HEK293 (cell line): ENCODE data around the gene IL3RA.

Source experiments
- CTCF ChIA-PET: fragments of 350-600 bp; formaldehyde crosslinking; extraction: SDS; loops from one replicate; lab custom pipeline; 2021; ENCODE audit warnings: antibody characterized with exemption; lab: Yijun Ruan, JAX
- POLR2A ChIA-PET: fragments of 300-600 bp; formaldehyde crosslinking; extraction: SDS; loops from one replicate; lab custom pipeline; 2020; ENCODE audit warnings: antibody characterized with exemption, inconsistent platforms; lab: Yijun Ruan, JAX
- H3K27ac ChIP-seq: fragments of 200-500 bp; sonication (Bioruptor generic); 2 replicates; pipeline ENCODE4 v1.5.1; 2014; ENCODE audit warnings: low read depth, low read length, control low read depth, inconsistent platforms; ENCODE audit errors: extremely low read depth
- H3K36me3 ChIP-seq, 2 experiments: fragments of 200-500 bp in 1 of 2; sonication (Bioruptor generic) in 1 of 2; 1 replicate in 1 of 2; 2 replicates in 1 of 2; pipeline ENCODE4 v1.5.1; 2014 to 2017; ENCODE audit warnings: inconsistent platforms in 2 of 2, low read length in 2 of 2; ENCODE audit not compliant: control insufficient read depth in 2 of 2, insufficient read depth in 1 of 2
- H3K4me1 ChIP-seq: fragments of 200-500 bp; sonication (Bioruptor generic); 2 replicates; pipeline ENCODE4 v1.5.1; 2014; ENCODE audit warnings: mild to moderate bottlenecking, low read length, inconsistent platforms; ENCODE audit not compliant: control insufficient read depth, insufficient read depth
- H3K4me3 ChIP-seq: 2 replicates; pipeline ENCODE4 v1.5.1; 2011; ENCODE audit warnings: low read depth, mild to moderate bottlenecking, control low read depth, low read length, moderate library complexity
- H3K9me3 ChIP-seq: fragments of 200-500 bp; sonication (Bioruptor generic); 2 replicates; pipeline ENCODE4 v1.5.1; 2014; ENCODE audit warnings: low read depth, low read length, inconsistent platforms; ENCODE audit not compliant: control insufficient read depth, insufficient read depth
- EGR2 ChIP-seq: fragments of 450-650 bp; formaldehyde crosslinking; IDR thresholded peaks from 2 replicates; pipeline ENCODE4 v1.5.1; 2016; ENCODE audit warnings: low read depth, missing biosample characterization, missing genetic modification characterization
- KLF1 ChIP-seq: fragments of 450-650 bp; formaldehyde crosslinking; IDR thresholded peaks from 2 replicates; pipeline ENCODE4 v1.5.1; 2016; ENCODE audit warnings: missing biosample characterization, missing genetic modification characterization
- KLF16 ChIP-seq: fragments of 450-650 bp; formaldehyde crosslinking; IDR thresholded peaks from 2 replicates; pipeline ENCODE4 v1.5.1; 2017; ENCODE audit warnings: missing biosample characterization, missing genetic modification characterization
- OVOL3 ChIP-seq: fragments of 450-650 bp; formaldehyde crosslinking; IDR thresholded peaks from 2 replicates; pipeline ENCODE4 v1.5.1; 2016; ENCODE audit warnings: missing biosample characterization, missing genetic modification characterization
- SP2 ChIP-seq: fragments of 450-650 bp; formaldehyde crosslinking; IDR thresholded peaks from 2 replicates; pipeline ENCODE4 v1.5.1; 2016; ENCODE audit warnings: missing biosample characterization, missing genetic modification characterization
- SP3 ChIP-seq: fragments of 450-650 bp; formaldehyde crosslinking; IDR thresholded peaks from 2 replicates; pipeline ENCODE4 v1.5.1; 2016; ENCODE audit warnings: missing biosample characterization, missing genetic modification characterization
- ZNF112 ChIP-seq: fragments of 450-650 bp; formaldehyde crosslinking; IDR thresholded peaks from 2 replicates; pipeline ENCODE4 v1.5.0; 2017; ENCODE audit warnings: missing biosample characterization, missing genetic modification characterization
- ZNF157 ChIP-seq: fragments of 450-650 bp; formaldehyde crosslinking; IDR thresholded peaks from 2 replicates; pipeline ENCODE4 v1.5.1; 2016; ENCODE audit warnings: missing biosample characterization, missing genetic modification characterization
- ZNF184 ChIP-seq: fragments of 450-650 bp; IDR thresholded peaks from 2 replicates; pipeline ENCODE4 v1.5.1; 2018; ENCODE audit warnings: missing biosample characterization, mild to moderate bottlenecking, missing genetic modification characterization
- ZNF202 ChIP-seq: fragments of 450-650 bp; formaldehyde crosslinking; IDR thresholded peaks from 2 replicates; pipeline ENCODE4 v1.5.1; 2016; ENCODE audit warnings: missing biosample characterization, missing genetic modification characterization, borderline replicate concordance
- ZNF223 ChIP-seq: fragments of 450-650 bp; formaldehyde crosslinking; IDR thresholded peaks from 2 replicates; pipeline ENCODE4 v1.5.1; 2016; ENCODE audit warnings: missing biosample characterization, missing genetic modification characterization
- ZNF266 ChIP-seq: fragments of 450-650 bp; formaldehyde crosslinking; IDR thresholded peaks from 2 replicates; pipeline ENCODE4 v1.5.1; 2016; ENCODE audit warnings: missing biosample characterization, missing genetic modification characterization, low read depth
- ZNF354C ChIP-seq: fragments of 450-650 bp; formaldehyde crosslinking; IDR thresholded peaks from 2 replicates; pipeline ENCODE4 v1.5.1; 2016; ENCODE audit warnings: missing biosample characterization, missing genetic modification characterization, low read depth, borderline replicate concordance
- ZNF473 ChIP-seq: fragments of 450-650 bp; formaldehyde crosslinking; IDR thresholded peaks from 2 replicates; pipeline ENCODE4 v1.5.1; 2017; ENCODE audit warnings: missing biosample characterization, missing genetic modification characterization
- ZNF488 ChIP-seq: fragments of 450-650 bp; formaldehyde crosslinking; IDR thresholded peaks from 2 replicates; pipeline ENCODE4 v1.5.1; 2016; ENCODE audit warnings: missing biosample characterization, missing genetic modification characterization
- ZNF530 ChIP-seq: fragments of 450-650 bp; formaldehyde crosslinking; IDR thresholded peaks from 2 replicates; pipeline ENCODE4 v1.5.1; 2016; ENCODE audit warnings: low read depth, missing biosample characterization, missing genetic modification characterization
- ZNF548 ChIP-seq: fragments of 450-650 bp; formaldehyde crosslinking; IDR thresholded peaks from 2 replicates; pipeline ENCODE4 v1.5.1; 2016; ENCODE audit warnings: missing biosample characterization, missing genetic modification characterization
- ZNF624 ChIP-seq: fragments of 450-650 bp; formaldehyde crosslinking; IDR thresholded peaks from 2 replicates; pipeline ENCODE4 v1.5.1; 2017; ENCODE audit warnings: missing biosample characterization, missing genetic modification characterization
- ZNF629 ChIP-seq: fragments of 450-650 bp; formaldehyde crosslinking; IDR thresholded peaks from 2 replicates; pipeline ENCODE4 v1.5.1; 2017; ENCODE audit warnings: missing biosample characterization, missing genetic modification characterization
- ZNF837 ChIP-seq: fragments of 450-650 bp; formaldehyde crosslinking; IDR thresholded peaks from 2 replicates; pipeline ENCODE4 v1.5.1; 2016; ENCODE audit warnings: missing biosample characterization, missing genetic modification characterization
- ZSCAN18 ChIP-seq: fragments of 450-650 bp; formaldehyde crosslinking; IDR thresholded peaks from 2 replicates; pipeline ENCODE4 v1.5.1; 2016; ENCODE audit warnings: missing biosample characterization, missing genetic modification characterization
- TF ChIP-seq, protein P1 (sequence below): fragments of 450-650 bp; formaldehyde crosslinking; IDR thresholded peaks from 2 replicates; pipeline ENCODE4 v1.5.1; 2017; ENCODE audit warnings: missing biosample characterization, missing genetic modification characterization
- TF ChIP-seq, protein P2 (sequence below): fragments of 450-650 bp; formaldehyde crosslinking; IDR thresholded peaks from 2 replicates; pipeline ENCODE4 v1.5.1; 2016; ENCODE audit warnings: missing biosample characterization, missing genetic modification characterization
- TF ChIP-seq, protein P3 (sequence below): fragments of 450-650 bp; formaldehyde crosslinking; IDR thresholded peaks from 2 replicates; pipeline ENCODE4 v1.5.1; 2016; ENCODE audit warnings: missing biosample characterization, missing genetic modification characterization

IL3RA gene

GRCh38 chrX:1400742-1401471, 64.3 kb downstream of the IL3RA start:
- H3K27ac ChIP-seq: no peak overlapping the region
- H3K9me3 ChIP-seq: no peaks in the 10 kb centered on the region
- no peaks in the 10 kb centered on the region for H3K4me1 ChIP-seq
- no peak overlapping the region for H3K4me3 ChIP-seq
- H3K36me3 ChIP-seq: peaks cover 53 to 87% of the 10 kb centered on the region in 2 experiments
- POLR2A ChIA-PET: no interaction called here
- TF ChIP-seq SP2 (0 out of 2 replicates have a peak, but pooled peaks have one; percentile 27), KLF1 (tag by site-specific recombination) (peak; percentile 64), SP3 (tag by site-specific recombination) (0 out of 2 replicates have a peak, but pooled peaks have one; percentile 35), ZNF184 (tag by site-specific recombination) (no peak), EGR2 (peak; percentile 72)
- TF ChIP-seq, all 188 proteins: peak for 4
- CTCF ChIA-PET: no interaction called here

- peaks cover 57 to 87% of the 10 kb centered on the region in 2 experiments for H3K36me3 ChIP-seq
- no peaks in the 10 kb centered on the region for H3K9me3 ChIP-seq
- TF ChIP-seq, protein P1, sequence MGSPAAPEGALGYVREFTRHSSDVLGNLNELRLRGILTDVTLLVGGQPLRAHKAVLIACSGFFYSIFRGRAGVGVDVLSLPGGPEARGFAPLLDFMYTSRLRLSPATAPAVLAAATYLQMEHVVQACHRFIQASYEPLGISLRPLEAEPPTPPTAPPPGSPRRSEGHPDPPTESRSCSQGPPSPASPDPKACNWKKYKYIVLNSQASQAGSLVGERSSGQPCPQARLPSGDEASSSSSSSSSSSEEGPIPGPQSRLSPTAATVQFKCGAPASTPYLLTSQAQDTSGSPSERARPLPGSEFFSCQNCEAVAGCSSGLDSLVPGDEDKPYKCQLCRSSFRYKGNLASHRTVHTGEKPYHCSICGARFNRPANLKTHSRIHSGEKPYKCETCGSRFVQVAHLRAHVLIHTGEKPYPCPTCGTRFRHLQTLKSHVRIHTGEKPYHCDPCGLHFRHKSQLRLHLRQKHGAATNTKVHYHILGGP (tag by site-specific recombination): no peak
- no peak for TF ChIP-seq ZNF354C (tag by site-specific recombination)
- no peak for TF ChIP-seq ZNF488
- no peak for TF ChIP-seq ZNF837 (tag by site-specific recombination)
- TF ChIP-seq ZNF202 (tag by site-specific recombination): no peak
- no peak for TF ChIP-seq ZNF629 (tag by site-specific recombination)
- TF ChIP-seq ZNF624 (tag by site-specific recombination): no peak
- TF ChIP-seq ZNF548 (tag by site-specific recombination): no peak
- TF ChIP-seq ZNF530 (tag by site-specific recombination): no peak
- TF ChIP-seq ZNF223 (tag by site-specific recombination): no peak
- no peak for TF ChIP-seq ZNF473
- TF ChIP-seq ZSCAN18 (tag by site-specific recombination): no peak
- no peak overlapping the region for H3K27ac ChIP-seq
- POLR2A ChIA-PET: no interaction called here
- H3K4me1 ChIP-seq: no peaks in the 10 kb centered on the region
- H3K4me3 ChIP-seq: no peak overlapping the region
- CTCF ChIA-PET: no interaction called here
Measured at GRCh38 chrX:1401611-1402430, 65.2 kb downstream of the IL3RA start.

DNA sequence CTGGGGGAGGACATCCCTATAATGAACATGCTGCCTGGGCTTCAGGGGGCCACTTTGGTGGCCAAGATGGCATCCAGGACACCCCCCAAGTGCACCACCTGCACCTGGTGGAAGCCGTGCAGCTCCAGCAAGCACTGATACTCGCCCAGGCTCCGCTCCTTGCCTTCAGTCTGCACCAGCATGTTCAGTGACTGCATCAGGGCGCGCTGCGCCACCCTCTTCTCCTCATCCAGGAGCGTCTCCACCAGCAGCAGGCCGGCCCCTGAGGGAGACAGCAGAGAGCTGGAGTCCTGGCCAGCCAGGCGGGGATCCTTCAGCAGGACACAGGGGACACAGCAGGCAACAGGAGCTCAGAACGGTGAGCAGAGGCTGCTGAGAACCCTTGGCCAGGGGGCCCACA, 66.6 kb downstream of the IL3RA start:
- H3K9me3 ChIP-seq: no peaks in the 10 kb centered on the region
- no peaks in the 10 kb centered on the region for H3K4me1 ChIP-seq
- no peak overlapping the region for H3K27ac ChIP-seq
- ChIA-PET CTCF (no interaction called here), POLR2A (no interaction called here)
- H3K4me3 ChIP-seq: no peak overlapping the region
- peaks cover 62 to 91% of the 10 kb centered on the region in 2 experiments for H3K36me3 ChIP-seq
- TF ChIP-seq, protein P2, sequence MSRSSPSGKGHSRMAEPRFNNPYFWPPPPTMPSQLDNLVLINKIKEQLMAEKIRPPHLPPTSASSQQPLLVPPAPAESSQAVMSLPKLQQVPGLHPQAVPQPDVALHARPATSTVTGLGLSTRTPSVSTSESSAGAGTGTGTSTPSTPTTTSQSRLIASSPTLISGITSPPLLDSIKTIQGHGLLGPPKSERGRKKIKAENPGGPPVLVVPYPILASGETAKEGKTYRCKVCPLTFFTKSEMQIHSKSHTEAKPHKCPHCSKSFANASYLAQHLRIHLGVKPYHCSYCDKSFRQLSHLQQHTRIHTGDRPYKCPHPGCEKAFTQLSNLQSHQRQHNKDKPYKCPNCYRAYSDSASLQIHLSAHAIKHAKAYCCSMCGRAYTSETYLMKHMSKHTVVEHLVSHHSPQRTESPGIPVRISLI: no peak
- TF ChIP-seq, protein P3, sequence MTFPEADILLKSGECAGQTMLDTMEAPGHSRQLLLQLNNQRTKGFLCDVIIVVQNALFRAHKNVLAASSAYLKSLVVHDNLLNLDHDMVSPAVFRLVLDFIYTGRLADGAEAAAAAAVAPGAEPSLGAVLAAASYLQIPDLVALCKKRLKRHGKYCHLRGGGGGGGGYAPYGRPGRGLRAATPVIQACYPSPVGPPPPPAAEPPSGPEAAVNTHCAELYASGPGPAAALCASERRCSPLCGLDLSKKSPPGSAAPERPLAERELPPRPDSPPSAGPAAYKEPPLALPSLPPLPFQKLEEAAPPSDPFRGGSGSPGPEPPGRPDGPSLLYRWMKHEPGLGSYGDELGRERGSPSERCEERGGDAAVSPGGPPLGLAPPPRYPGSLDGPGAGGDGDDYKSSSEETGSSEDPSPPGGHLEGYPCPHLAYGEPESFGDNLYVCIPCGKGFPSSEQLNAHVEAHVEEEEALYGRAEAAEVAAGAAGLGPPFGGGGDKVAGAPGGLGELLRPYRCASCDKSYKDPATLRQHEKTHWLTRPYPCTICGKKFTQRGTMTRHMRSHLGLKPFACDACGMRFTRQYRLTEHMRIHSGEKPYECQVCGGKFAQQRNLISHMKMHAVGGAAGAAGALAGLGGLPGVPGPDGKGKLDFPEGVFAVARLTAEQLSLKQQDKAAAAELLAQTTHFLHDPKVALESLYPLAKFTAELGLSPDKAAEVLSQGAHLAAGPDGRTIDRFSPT: no peak
- no peak for TF ChIP-seq ZNF112 (tag by site-specific recombination)
- no peak for TF ChIP-seq OVOL3
- no peak for TF ChIP-seq KLF16
- TF ChIP-seq ZNF354C (tag by site-specific recombination): no peak
- TF ChIP-seq ZNF266 (tag by site-specific recombination): no peak
- TF ChIP-seq ZNF157 (tag by site-specific recombination): no peak
